H1 (cell line): ENCODE measurements around the gene SEMA3F.

ENCODE experiments used
- EZH2 ChIP-seq: fragments of 200-600 bp; sonication (generic); IDR thresholded peaks from 2 replicates; pipeline ENCODE4 v1.7.1; 2012; ENCODE audit warnings: low read depth, mild to moderate bottlenecking, moderate library complexity, low read length, inconsistent platforms; ENCODE audit not compliant: severe bottlenecking
- FOSL1 ChIP-seq: IDR thresholded peaks from 2 replicates; pipeline ENCODE4 v1.6.1; 2011; ENCODE audit warnings: mild to moderate bottlenecking, low read depth, low read length, moderate library complexity; ENCODE audit not compliant: insufficient read depth
- GABPA ChIP-seq: IDR thresholded peaks from 2 replicates; pipeline ENCODE4 v1.6.1; 2011; ENCODE audit warnings: mild to moderate bottlenecking, low read length, moderate library complexity, borderline replicate concordance; ENCODE audit not compliant: insufficient read depth
- JUN ChIP-seq: IDR thresholded peaks from 2 replicates; pipeline ENCODE4 v1.6.1; 2011; ENCODE audit warnings: low read depth, mild to moderate bottlenecking, improper control_type of control experiment, low read length
- JUND ChIP-seq: IDR thresholded peaks from 2 replicates; pipeline ENCODE4 v1.6.1; 2011; ENCODE audit warnings: mild to moderate bottlenecking, improper control_type of control experiment, low read length
- POLR2A ChIP-seq, 2 experiments: IDR thresholded peaks; 1 replicate in 1 of 2; 2 replicates in 1 of 2; pipeline ENCODE4 v1.6.1; 2011; ENCODE audit warnings: low read depth in 2 of 2, low read length in 2 of 2, mild to moderate bottlenecking in 2 of 2; ENCODE audit errors: control extremely low read depth in 1 of 2
- RFX5 ChIP-seq: IDR thresholded peaks from 2 replicates; pipeline ENCODE4 v1.6.1; 2011; ENCODE audit warnings: low read depth, low read length, improper control_type of control experiment, borderline replicate concordance
- SIN3A ChIP-seq, 2 experiments: IDR thresholded peaks in 1 of 2; conservative IDR thresholded peaks in 1 of 2; 2 replicates each; pipeline ENCODE4 v1.6.1; 2011 to 2012; ENCODE audit warnings: low read length in 2 of 2, improper control_type of control experiment in 1 of 2, low read depth in 1 of 2, mild to moderate bottlenecking in 1 of 2
- SP1 ChIP-seq: IDR thresholded peaks from 2 replicates; pipeline ENCODE4 v1.6.1; 2011; ENCODE audit warnings: low read depth, low read length
- SUZ12 ChIP-seq: fragments of 200-600 bp; sonication (generic); IDR thresholded peaks from 2 replicates; pipeline ENCODE4 v1.6.1; 2012; ENCODE audit warnings: mild to moderate bottlenecking, inconsistent platforms, low read length, moderate library complexity, mixed read lengths
- TAF1 ChIP-seq: IDR thresholded peaks from 2 replicates; pipeline ENCODE4 v1.6.1; 2011; ENCODE audit warnings: mild to moderate bottlenecking, low read depth, low read length
- TF ChIP-seq, protein P1 (sequence below), 3 experiments: IDR thresholded peaks; 1 replicate in 2 of 3; 2 replicates in 1 of 3; pipeline versions ENCODE4 v1.5.1 to v1.6.1; 2011; ENCODE audit warnings: low read length in 3 of 3, mild to moderate bottlenecking in 3 of 3, inconsistent platforms in 2 of 3, low read depth in 1 of 3, moderate library complexity in 1 of 3; ENCODE audit not compliant: insufficient read depth in 1 of 3; ENCODE audit errors: control extremely low read depth in 1 of 3

DNA sequence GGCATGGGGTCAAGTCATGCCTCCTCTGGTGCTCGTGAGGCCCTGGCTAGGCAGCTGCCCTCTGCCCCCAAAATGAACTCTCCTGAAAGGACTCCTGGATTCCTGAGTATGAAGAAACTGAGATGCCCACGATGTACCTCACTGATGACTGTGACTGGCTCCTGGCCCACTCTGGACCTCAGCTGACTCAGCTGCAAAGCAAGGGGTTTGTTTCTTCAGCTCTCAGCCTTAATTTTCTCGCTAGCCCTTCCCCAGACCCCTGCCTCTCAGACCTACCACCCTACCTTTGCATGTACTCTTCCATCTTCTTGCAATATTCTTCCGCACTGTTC, 75.6 kb downstream of the SEMA3F start:
- TF ChIP-seq JUND (no peak), SP1 (no peak), RFX5 (no peak), SIN3A (conservative IDR thresholded peaks at IDR 0.05 in 1 of 2, IDR thresholded peaks at IDR 0.05 in 1 of 2; ENCODE audit: low read depth in 1 of 2, low read length in 2 of 2) (no peak), FOSL1 (no peak), EZH2 (no peak), JUN (no peak), POLR2A (IDR thresholded peaks at IDR 0.05; ENCODE audit: control extremely low read depth in 1 of 2, low read depth in 2 of 2, low read length in 2 of 2) (no peak), TAF1 (no peak), SUZ12 (no peak), GABPA (no peak)
- TF ChIP-seq, protein P1, sequence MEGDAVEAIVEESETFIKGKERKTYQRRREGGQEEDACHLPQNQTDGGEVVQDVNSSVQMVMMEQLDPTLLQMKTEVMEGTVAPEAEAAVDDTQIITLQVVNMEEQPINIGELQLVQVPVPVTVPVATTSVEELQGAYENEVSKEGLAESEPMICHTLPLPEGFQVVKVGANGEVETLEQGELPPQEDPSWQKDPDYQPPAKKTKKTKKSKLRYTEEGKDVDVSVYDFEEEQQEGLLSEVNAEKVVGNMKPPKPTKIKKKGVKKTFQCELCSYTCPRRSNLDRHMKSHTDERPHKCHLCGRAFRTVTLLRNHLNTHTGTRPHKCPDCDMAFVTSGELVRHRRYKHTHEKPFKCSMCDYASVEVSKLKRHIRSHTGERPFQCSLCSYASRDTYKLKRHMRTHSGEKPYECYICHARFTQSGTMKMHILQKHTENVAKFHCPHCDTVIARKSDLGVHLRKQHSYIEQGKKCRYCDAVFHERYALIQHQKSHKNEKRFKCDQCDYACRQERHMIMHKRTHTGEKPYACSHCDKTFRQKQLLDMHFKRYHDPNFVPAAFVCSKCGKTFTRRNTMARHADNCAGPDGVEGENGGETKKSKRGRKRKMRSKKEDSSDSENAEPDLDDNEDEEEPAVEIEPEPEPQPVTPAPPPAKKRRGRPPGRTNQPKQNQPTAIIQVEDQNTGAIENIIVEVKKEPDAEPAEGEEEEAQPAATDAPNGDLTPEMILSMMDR (IDR thresholded peaks at IDR 0.05; ENCODE audit: control extremely low read depth in 1 of 3, insufficient read depth in 1 of 3, low read depth in 1 of 3, low read length in 3 of 3) = no peak
